ENCODE data around the gene STH.

STH gene

GRCh38 chr17:46008591-46008990, 9.5 kb downstream of the STH start:
- no peak for DNase-seq (ENCODE audit: low spot score)
- TF ChIP-seq CTCF (IDR thresholded peaks at IDR 0.05; ENCODE audit: extremely low read depth, missing control alignments) = no peak

GRCh38 chr17:46009681-46010596, 10.9 kb downstream of the STH start:
- no peak for TF ChIP-seq CTCF (IDR thresholded peaks at IDR 0.05; ENCODE audit: extremely low read depth, missing control alignments)
- no peak for DNase-seq (ENCODE audit: low spot score)

GRCh38 chr17:46010597-46011186, 11.6 kb downstream of the STH start:
- no peak for DNase-seq (ENCODE audit: low spot score)
- no peak for TF ChIP-seq CTCF (IDR thresholded peaks at IDR 0.05; ENCODE audit: extremely low read depth, missing control alignments)

GRCh38 chr17:46011711-46012505, 12.9 kb downstream of the STH start:
- TF ChIP-seq CTCF (IDR thresholded peaks at IDR 0.05; ENCODE audit: extremely low read depth, missing control alignments) = no peak
- no peak for DNase-seq (ENCODE audit: low spot score)

- no peak for DNase-seq (ENCODE audit: low spot score)
- no peak for TF ChIP-seq CTCF (IDR thresholded peaks at IDR 0.05; ENCODE audit: extremely low read depth, missing control alignments)
These were observed 13.5 kb downstream of the STH start for GRCh38 chr17:46012506-46013079.

GRCh38 chr17:46013127-46013501, 14.1 kb downstream of the STH start:
- no peak for DNase-seq (ENCODE audit: low spot score)
- TF ChIP-seq CTCF (IDR thresholded peaks at IDR 0.05; ENCODE audit: extremely low read depth, missing control alignments) = no peak
